NCI-H526 (cell line): ENCODE data around the gene SVIL.
"Not testable (repeated sequence)": the region's sequence is repeated elsewhere in the genome, so short reads cannot be mapped to it uniquely, and the experiment has no call there.

Experiments
- DNase-seq, 2 experiments: peaks; one replicate each; lab custom pipeline; 2025; lab: John Stamatoyannopoulos, UW

Gene SVIL

GRCh38 chr10:29649561-29650551, 15.1 kb upstream of the SVIL start:
- no peak for DNase-seq

GRCh38 chr10:29648983-29649268, 14.2 kb upstream of the SVIL start:
- DNase-seq = no peak

- DNase-seq = no peak
Measured at GRCh38 chr10:29648114-29648982, 13.6 kb upstream of the SVIL start.

GRCh38 chr10:29647478-29647877, 12.7 kb upstream of the SVIL start:
- peak; percentile 47 to 58 for DNase-seq

- no peak for DNase-seq
Measured at GRCh38 chr10:29646960-29647461, 12.2 kb upstream of the SVIL start.

GRCh38 chr10:29646238-29646902, 11.6 kb upstream of the SVIL start:
- DNase-seq = peak; percentile 52 to 66

- no peak for DNase-seq
Measured at GRCh38 chr10:29643771-29644501, 9.2 kb upstream of the SVIL start.

- no peak for DNase-seq
Measured at GRCh38 chr10:29642990-29643389, 8.2 kb upstream of the SVIL start.

- DNase-seq = no peak
Measured at GRCh38 chr10:29637537-29637936, 2.8 kb upstream of the SVIL start.

- no peak for DNase-seq
Measured at GRCh38 chr10:29636178-29636577, 1.4 kb upstream of the SVIL start.

- peak in 1 of 2 experiments; percentile 20 for DNase-seq
Measured at GRCh38 chr10:29635711-29636144, 957 bp upstream of the SVIL start.

GRCh38 chr10:29634105-29634504, 666 bp downstream of the SVIL start:
- no peak for DNase-seq

GRCh38 chr10:29631049-29631339, 3.8 kb downstream of the SVIL start:
- DNase-seq = no peak

- no peak for DNase-seq
Measured at GRCh38 chr10:29630205-29631048, 4.3 kb downstream of the SVIL start.

- DNase-seq = no peak
Measured at GRCh38 chr10:29628912-29629526, 5.8 kb downstream of the SVIL start.

- DNase-seq = no peak
Measured at GRCh38 chr10:29628311-29628710, 6.5 kb downstream of the SVIL start.

GRCh38 chr10:29627201-29628132, 7.3 kb downstream of the SVIL start:
- no peak for DNase-seq

GRCh38 chr10:29624357-29624756, 10.4 kb downstream of the SVIL start:
- not testable (repeated sequence) for DNase-seq

- DNase-seq = no peak
Measured at GRCh38 chr10:29623797-29624196, 11.0 kb downstream of the SVIL start.
